CD14-positive monocyte (primary cell): ENCODE results near the gene HYDIN. TPM values are rescaled to one million over a fixed set of nuclear protein-coding genes. Genes with fewer than 3 reads are reported as not detected.

ENCODE experiments used
- DNase-seq, 3 donors: peaks; one replicate each; pipeline ENCODE4 v3.0.0-alpha.2; 2011 to 2022
- H2AFZ ChIP-seq: 2 replicates; pipeline ENCODE4 v1.6.0; 2012; ENCODE audit warnings: mild to moderate bottlenecking, low read depth, low read length, inconsistent platforms; ENCODE audit not compliant: insufficient read depth, poor library complexity, severe bottlenecking
- H3K27ac ChIP-seq, 2 donors: 1 replicate in 1 of 2; 2 replicates in 1 of 2; pipeline ENCODE4 v1.5.1; 2012 to 2013; ENCODE audit warnings: low read length in 2 of 2, control low read depth in 1 of 2, inconsistent platforms in 1 of 2, low read depth in 1 of 2, mild to moderate bottlenecking in 1 of 2
- H3K27me3 ChIP-seq, 2 donors: one replicate each; pipeline versions ENCODE4 v1.6.0 to v1.6.1; 2011 to 2013; ENCODE audit warnings: low read length in 2 of 2; ENCODE audit not compliant: control insufficient read depth in 2 of 2, insufficient read depth in 2 of 2
- H3K36me3 ChIP-seq, 2 donors: replicated peaks in 1 of 2; 1 replicate in 1 of 2; 2 replicates in 1 of 2; pipeline versions ENCODE4 v1.5.1 to v1.6.1; 2012 to 2013; ENCODE audit warnings: low read length in 2 of 2, control low read depth in 1 of 2, inconsistent platforms in 1 of 2, mild to moderate bottlenecking in 1 of 2; ENCODE audit not compliant: insufficient read depth in 2 of 2, control insufficient read depth in 1 of 2
- H3K4me1 ChIP-seq, 2 donors: 1 replicate in 1 of 2; 2 replicates in 1 of 2; pipeline versions ENCODE4 v1.5.1 to v1.6.1; 2012 to 2013; ENCODE audit warnings: low read length in 2 of 2, control low read depth in 1 of 2, inconsistent platforms in 1 of 2, mild to moderate bottlenecking in 1 of 2, moderate library complexity in 1 of 2; ENCODE audit not compliant: insufficient read depth in 2 of 2, control insufficient read depth in 1 of 2
- H3K4me2 ChIP-seq: replicated peaks from 2 replicates; pipeline ENCODE3; 2012; ENCODE audit warnings: low read length, moderate library complexity, mild to moderate bottlenecking; ENCODE audit not compliant: poor library complexity, severe bottlenecking; ENCODE audit errors: extremely low read depth
- H3K4me3 ChIP-seq, 3 experiments: fragments of 200-600 bp in 1 of 3; sonication (generic) in 1 of 3; replicated peaks in 1 of 3; 1 replicate in 2 of 3; 2 replicates in 1 of 3; pipeline ENCODE4 v1.5.1; 2011 to 2013; ENCODE audit warnings: low read length in 3 of 3, mild to moderate bottlenecking in 3 of 3, control low read depth in 2 of 3, low read depth in 2 of 3, inconsistent platforms in 1 of 3, moderate library complexity in 1 of 3
- H3K79me2 ChIP-seq: 2 replicates; pipeline ENCODE4 v1.6.0; 2012; ENCODE audit warnings: mild to moderate bottlenecking, control low read depth, inconsistent platforms, low read length, moderate library complexity; ENCODE audit not compliant: insufficient read depth
- H3K9ac ChIP-seq: 2 replicates; pipeline ENCODE4 v1.6.0; 2017; ENCODE audit warnings: low read length, mild to moderate bottlenecking; ENCODE audit not compliant: insufficient read depth, poor library complexity, severe bottlenecking
- H3K9me3 ChIP-seq, 2 donors: replicated peaks in 1 of 2; 1 replicate in 1 of 2; 2 replicates in 1 of 2; pipeline versions ENCODE4 v1.5.1 to v1.6.1; 2012 to 2013; ENCODE audit warnings: low read length in 2 of 2, control low read depth in 1 of 2; ENCODE audit not compliant: control insufficient read depth in 1 of 2, insufficient read depth in 1 of 2
- H4K20me1 ChIP-seq: 2 replicates; pipeline ENCODE4 v1.6.0; 2012; ENCODE audit warnings: mild to moderate bottlenecking, low read length, control low read depth, moderate library complexity; ENCODE audit not compliant: insufficient read depth
- H3K27ac Mint-ChIP-seq, 7 donors: one replicate each; pipeline ENCODE4 v1.8.0; 2020; ENCODE audit warnings: mild to moderate bottlenecking in 7 of 7, mixed read lengths in 7 of 7, moderate library complexity in 6 of 7, inconsistent platforms in 2 of 7
- H3K27me3 Mint-ChIP-seq, 3 donors: one replicate each; pipeline ENCODE4 v1.8.0; 2021 to 2022; ENCODE audit warnings: low read depth in 3 of 3, mild to moderate bottlenecking in 3 of 3, mixed read lengths in 3 of 3, moderate library complexity in 3 of 3, inconsistent platforms in 1 of 3
- H3K36me3 Mint-ChIP-seq, 2 donors: one replicate each; pipeline ENCODE4 v1.8.0; 2020; ENCODE audit warnings: mixed read lengths in 2 of 2, inconsistent platforms in 1 of 2, mild to moderate bottlenecking in 1 of 2
- H3K4me1 Mint-ChIP-seq: one replicate; pipeline ENCODE4 v1.8.0; 2020; ENCODE audit warnings: mild to moderate bottlenecking, mixed read lengths
- H3K4me3 Mint-ChIP-seq, 2 donors: one replicate each; pipeline ENCODE4 v1.8.0; 2020; ENCODE audit warnings: mild to moderate bottlenecking in 2 of 2, mixed read lengths in 2 of 2, moderate library complexity in 1 of 2
- H3K9me3 Mint-ChIP-seq, 7 donors: one replicate each; pipeline ENCODE4 v1.8.0; 2020 to 2022; ENCODE audit warnings: mixed read lengths in 7 of 7, mild to moderate bottlenecking in 6 of 7, moderate library complexity in 6 of 7, inconsistent platforms in 2 of 7
- CTCF ChIP-seq: fragments of 200-600 bp; IDR thresholded peaks from one replicate; pipeline ENCODE4 v1.8.0; 2022; ENCODE audit warnings: antibody characterized with exemption, mild to moderate bottlenecking
- WGBS: methylation state at CpG from one replicate; pipeline ENCODE4 v1.1.5; 2013; ENCODE audit warnings: missing lambda C conversion rate; ENCODE audit not compliant: insufficient coverage; 5-methylcytosine and 5-hydroxymethylcytosine counted together
- intact Hi-C, 2 donors: fragments of 100-400 bp; cut with micrococcal nuclease; formaldehyde crosslinking; loops; one replicate each; pipeline versions ENCODE4 v1.15.0 to v1.15.1; 2023
- polyA plus RNA-seq, 3 donors: library from polyadenylated mRNA; depleted of rRNA in 1 of 3; unstranded in 2 of 3; stranded (reverse) in 1 of 3; fragments of 300-500 nt in 2 of 3; fragments of >200 nt in 1 of 3; fragmentation: Illumina TruSeq in 2 of 3; gene quantifications; 1 replicate in 2 of 3; 2 replicates in 1 of 3; pipeline ENCODE4 v1.2.3, GENCODE V29; 2012 to 2021

The HYDIN gene
- polyA plus RNA-seq, 3 donors, result not detected

DNA sequence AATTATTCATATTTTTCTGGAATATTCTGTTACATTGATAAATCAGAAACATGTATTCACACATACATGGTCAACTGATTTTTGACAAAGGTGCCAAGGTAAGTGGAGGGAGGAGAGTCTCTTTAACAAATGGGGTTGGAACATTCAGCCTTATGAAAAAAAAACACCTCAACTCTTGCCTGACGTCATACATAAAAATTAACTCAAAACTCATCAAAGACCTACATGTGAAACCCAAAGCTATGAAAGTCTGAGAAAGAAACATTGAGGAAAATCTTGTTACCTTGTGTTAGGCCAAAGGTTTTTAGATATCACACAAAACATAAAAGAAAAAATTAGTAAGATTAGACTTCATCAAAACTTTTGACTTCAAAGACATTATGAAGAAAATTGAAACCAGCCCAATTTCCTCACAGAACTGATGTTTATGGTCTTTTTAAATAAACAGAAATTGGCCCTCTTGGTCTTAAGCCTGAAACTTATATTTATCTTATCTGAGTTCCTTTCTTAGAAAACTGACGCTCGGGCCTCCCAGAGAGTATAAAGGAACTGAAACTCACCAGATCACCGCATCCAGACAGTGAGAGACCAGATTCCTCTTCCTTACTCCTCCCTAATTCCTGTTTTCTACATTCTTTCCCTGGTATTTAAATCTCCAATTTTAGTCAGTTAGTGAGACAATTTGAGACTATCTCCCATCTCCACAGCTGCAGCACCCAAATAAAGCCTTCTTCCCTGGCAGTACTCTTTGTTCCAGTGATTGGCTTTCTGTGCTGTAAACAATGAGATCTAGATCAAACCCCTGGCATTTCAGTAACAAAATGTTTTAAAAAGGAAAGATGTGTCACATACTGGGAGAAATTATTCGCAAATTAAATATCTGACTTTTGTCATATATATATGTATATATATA, 4.0 kb downstream of the HYDIN start:
- no peak overlapping the region for H3K4me3 ChIP-seq
- Mint-ChIP-seq H3K9me3 (peaks cover 29 to 62% (median 46%) of the 10 kb centered on the region in 7 donors), H3K36me3 (no peaks in the 10 kb centered on the region), H3K27ac (no peak overlapping the region), H3K27me3 (peaks cover 17 to 22% (median 21%) of the 10 kb centered on the region in 3 donors), H3K4me1 (peaks cover 2% of the 10 kb centered on the region), H3K4me3 (no peak overlapping the region)
- H2AFZ ChIP-seq, result no peak overlapping the region
- H3K4me2 ChIP-seq, result no peak overlapping the region
- H4K20me1 ChIP-seq, result no peaks in the 10 kb centered on the region
- no peak for DNase-seq
- no peaks in the 10 kb centered on the region for H3K36me3 ChIP-seq
- no peak for TF ChIP-seq CTCF
- H3K27me3 ChIP-seq, result peaks cover 0 to 14% of the 10 kb centered on the region in 2 donors
- H3K4me1 ChIP-seq, result no peaks in the 10 kb centered on the region
- H3K9me3 ChIP-seq, result peaks cover 20 to 39% of the 10 kb centered on the region in 2 donors
- no peak overlapping the region for H3K27ac ChIP-seq
- H3K9ac ChIP-seq, result no peak overlapping the region
- no CpG with 5 or more reads among the region's 5 CpGs for WGBS
- intact Hi-C loops, result no loop called here
- no peaks in the 10 kb centered on the region for H3K79me2 ChIP-seq

- H3K9me3 Mint-ChIP-seq, result peaks cover 22 to 48% (median 39%) of the 10 kb centered on the region in 7 donors
- Histone ChIP-seq H3K79me2 (no peaks in the 10 kb centered on the region), H3K4me3 (no peak overlapping the region), H3K27me3 (peaks cover 0 to 6% of the 10 kb centered on the region in 2 donors), H2AFZ (no peak overlapping the region), H3K27ac (no peak overlapping the region), H3K36me3 (no peaks in the 10 kb centered on the region), H3K9me3 (peaks cover 12 to 34% of the 10 kb centered on the region in 2 donors), H3K4me1 (no peaks in the 10 kb centered on the region), H3K4me2 (no peak overlapping the region), H4K20me1 (no peaks in the 10 kb centered on the region), H3K9ac (no peak overlapping the region)
- peaks cover 8 to 9% (median 8%) of the 10 kb centered on the region in 3 donors for H3K27me3 Mint-ChIP-seq
- intact Hi-C loops, result no loop called here
- H3K4me3 Mint-ChIP-seq, result no peak overlapping the region
- H3K27ac Mint-ChIP-seq, result no peak overlapping the region
- H3K36me3 Mint-ChIP-seq, result no peaks in the 10 kb centered on the region
- no peak for DNase-seq
- H3K4me1 Mint-ChIP-seq, result no peaks in the 10 kb centered on the region
- 100% methylated on average over 1 of the region's 3 CpGs for WGBS
- no peak for TF ChIP-seq CTCF
These were observed 5.4 kb downstream of the HYDIN start for GRCh38 chr16:71225145-71225544.
